Neural cell (in vitro differentiated cells): ENCODE results near the gene RAB11FIP3.

Source experiments
- CTCF ChIP-seq: fragments of 450-650 bp; IDR thresholded peaks from 2 replicates; pipeline ENCODE4 v1.5.1; 2014; ENCODE audit warnings: antibody characterized with exemption, mild to moderate bottlenecking, moderate library complexity; ENCODE audit not compliant: poor library complexity, severe bottlenecking
- POLR2AphosphoS5 ChIP-seq: IDR thresholded peaks from 2 replicates; pipeline ENCODE4 v1.6.1; 2012

- TF ChIP-seq CTCF: no peak
- no peak for TF ChIP-seq POLR2AphosphoS5
Observed at GRCh38 chr16:534856-535445, 109.5 kb downstream of the RAB11FIP3 start.
